ES-I3 (cell line): ENCODE results near the gene B3GNT7.
"Not testable (repeated sequence)": the region's sequence is repeated elsewhere in the genome, so short reads cannot be mapped to it uniquely, and the experiment has no call there.

Source experiments
- H3K36me3 ChIP-seq: 2 replicates; pipeline ENCODE4 v1.6.1; 2013; ENCODE audit warnings: mild to moderate bottlenecking, low read length, control low read depth, moderate library complexity; ENCODE audit not compliant: insufficient read depth
- H3K4me1 ChIP-seq: 2 replicates; pipeline ENCODE4 v1.6.1; 2013; ENCODE audit warnings: mild to moderate bottlenecking, control low read depth, low read length; ENCODE audit not compliant: insufficient read depth
- H3K9ac ChIP-seq: 2 replicates; pipeline ENCODE4 v1.6.1; 2013; ENCODE audit warnings: low read depth, mild to moderate bottlenecking, low read length, moderate library complexity
- H3K9me3 ChIP-seq: 2 replicates; pipeline ENCODE4 v1.6.1; 2013; ENCODE audit warnings: mild to moderate bottlenecking, low read length, moderate library complexity; ENCODE audit not compliant: control insufficient read depth, insufficient read depth

B3GNT7 gene

GRCh38 chr2:231429901-231430300 is 34.4 kb downstream of the B3GNT7 start:
- H3K4me1 ChIP-seq, result peaks cover 13% of the 10 kb centered on the region; the same call in 1 of the 2 replicates
- H3K36me3 ChIP-seq, result no peaks in the 10 kb centered on the region
- no peak overlapping the region for H3K9ac ChIP-seq
- peaks cover 10% of the 10 kb centered on the region for H3K9me3 ChIP-seq

DNA sequence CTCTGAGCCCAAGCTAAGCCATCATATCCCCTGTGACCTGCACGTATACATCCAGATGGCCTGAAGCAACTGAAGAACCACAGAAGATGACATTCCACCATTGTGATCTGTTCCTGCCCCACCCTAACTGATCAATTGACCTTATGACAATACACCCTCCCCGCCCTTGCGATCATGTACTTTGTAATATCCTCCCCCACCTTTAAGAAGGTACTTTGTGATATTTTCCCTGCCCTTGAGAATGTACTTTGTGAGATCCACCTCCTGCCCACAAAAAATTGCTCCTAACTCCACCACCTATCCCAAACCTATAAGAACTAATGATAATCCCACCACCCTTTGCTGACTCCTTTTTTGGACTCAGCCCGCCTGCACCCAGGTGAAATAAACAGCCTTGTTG is 34.9 kb downstream of the B3GNT7 start:
- H3K9me3 ChIP-seq, H3K36me3 ChIP-seq, H3K9ac ChIP-seq, H3K4me1 ChIP-seq: not testable (repeated sequence)

- H3K36me3 ChIP-seq, result no peaks in the 10 kb centered on the region
- no peaks in the 10 kb centered on the region for H3K4me1 ChIP-seq
- H3K9me3 ChIP-seq, result peaks cover 10% of the 10 kb centered on the region
- H3K9ac ChIP-seq, result no peak overlapping the region
Measured at GRCh38 chr2:231431606-231432005, 36.1 kb downstream of the B3GNT7 start.

DNA sequence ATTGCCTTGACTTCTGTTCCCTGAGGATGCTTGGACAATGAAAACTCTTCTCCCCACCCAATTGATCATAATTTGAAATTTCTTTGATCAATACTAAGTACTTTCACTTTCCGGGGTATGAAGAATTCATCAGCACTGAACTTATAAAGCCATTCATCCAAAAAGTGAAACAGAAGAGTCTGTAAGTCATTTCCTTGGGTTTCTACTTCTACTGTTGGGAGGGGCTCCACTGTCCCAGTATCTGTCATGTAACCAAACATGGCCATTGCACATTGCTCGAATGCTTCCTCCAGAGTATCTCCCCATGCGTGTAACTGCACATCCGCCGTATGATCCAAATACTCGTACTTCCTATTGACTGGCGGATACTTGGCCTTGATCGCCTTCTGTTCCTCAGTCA is 38.5 kb downstream of the B3GNT7 start:
- H3K9me3 ChIP-seq, result peaks cover 10% of the 10 kb centered on the region
- no peaks in the 10 kb centered on the region for H3K36me3 ChIP-seq
- H3K9ac ChIP-seq, result no peak overlapping the region
- H3K4me1 ChIP-seq, result no peaks in the 10 kb centered on the region

DNA sequence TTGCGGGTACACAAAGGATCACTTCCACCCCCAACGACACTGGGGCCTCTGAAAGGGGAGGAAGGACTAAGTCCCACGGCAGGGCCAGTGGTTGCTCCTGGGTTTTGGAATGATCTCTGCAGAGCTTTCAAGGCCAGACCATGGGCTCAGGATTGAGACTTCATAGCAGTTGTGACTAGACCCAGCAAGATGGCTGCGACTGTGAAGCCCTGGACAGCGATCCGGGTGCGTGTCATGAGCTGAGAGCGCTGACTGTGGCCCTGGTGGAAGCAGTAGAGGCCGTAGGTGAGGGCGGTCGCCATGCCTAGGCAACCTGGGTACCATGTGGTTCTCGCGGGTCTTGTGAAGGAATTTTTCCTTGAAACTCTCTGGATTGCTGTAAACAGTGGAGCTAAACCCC is 41.4 kb downstream of the B3GNT7 start:
- Histone ChIP-seq H3K9me3 (no peaks in the 10 kb centered on the region), H3K4me1 (no peaks in the 10 kb centered on the region), H3K36me3 (no peaks in the 10 kb centered on the region), H3K9ac (no peak overlapping the region)

GRCh38 chr2:231449503-231450054 is 54.1 kb downstream of the B3GNT7 start:
- no peak overlapping the region for H3K9ac ChIP-seq
- no peaks in the 10 kb centered on the region for H3K9me3 ChIP-seq
- H3K4me1 ChIP-seq, result no peaks in the 10 kb centered on the region
- peaks cover 5% of the 10 kb centered on the region; the same call in 1 of the 2 replicates for H3K36me3 ChIP-seq

DNA sequence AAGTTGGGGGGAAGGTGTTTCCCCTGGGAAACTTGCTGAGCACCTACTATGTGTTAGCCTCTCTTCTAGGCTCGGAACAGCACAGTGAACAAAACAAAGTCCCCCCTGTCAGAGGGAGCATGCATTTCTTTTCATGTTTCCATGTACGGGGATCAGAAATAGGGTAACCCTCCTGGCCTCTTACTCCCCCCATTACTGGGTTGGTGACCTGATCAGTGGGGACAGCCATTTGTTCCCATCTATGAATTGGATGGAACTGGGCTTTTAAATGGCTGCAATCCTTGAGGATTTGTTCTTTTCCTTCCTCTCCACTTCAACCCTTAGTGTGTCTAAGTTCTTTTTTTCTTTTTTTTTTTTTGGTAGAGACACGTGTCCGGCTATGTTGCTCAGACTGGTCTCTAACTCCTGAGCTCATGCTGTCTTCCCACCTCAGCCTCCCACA is 55.1 kb downstream of the B3GNT7 start:
- Histone ChIP-seq H3K4me1 (no peaks in the 10 kb centered on the region), H3K9ac (no peak overlapping the region), H3K9me3 (no peaks in the 10 kb centered on the region), H3K36me3 (peaks cover 15% of the 10 kb centered on the region)
